ENCODE data around the gene CSNK1A1L.
"Not testable (repeated sequence)": the region's sequence is repeated elsewhere in the genome, so short reads cannot be mapped to it uniquely, and the experiment has no call there.

Gene CSNK1A1L

DNA sequence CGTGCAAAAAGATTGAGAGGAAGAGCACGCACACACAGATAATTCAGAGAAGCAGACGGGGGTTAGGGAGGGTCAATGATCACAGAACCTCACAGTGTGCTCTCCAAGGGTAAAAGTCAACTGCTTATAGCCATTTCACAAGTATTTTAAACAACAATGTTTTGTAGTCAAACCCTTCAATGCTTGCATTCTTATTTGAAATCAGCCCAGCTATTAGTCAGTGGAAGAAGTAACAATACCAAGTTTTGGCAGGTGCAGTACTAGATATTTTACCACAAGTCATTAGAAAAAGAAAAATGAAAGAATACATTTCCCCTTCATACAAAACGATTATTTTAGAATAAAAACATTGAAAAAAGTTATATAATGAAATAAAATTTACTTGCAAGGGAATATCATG lies 2.6 kb downstream of the CSNK1A1L start:
- no peak for DNase-seq

DNA sequence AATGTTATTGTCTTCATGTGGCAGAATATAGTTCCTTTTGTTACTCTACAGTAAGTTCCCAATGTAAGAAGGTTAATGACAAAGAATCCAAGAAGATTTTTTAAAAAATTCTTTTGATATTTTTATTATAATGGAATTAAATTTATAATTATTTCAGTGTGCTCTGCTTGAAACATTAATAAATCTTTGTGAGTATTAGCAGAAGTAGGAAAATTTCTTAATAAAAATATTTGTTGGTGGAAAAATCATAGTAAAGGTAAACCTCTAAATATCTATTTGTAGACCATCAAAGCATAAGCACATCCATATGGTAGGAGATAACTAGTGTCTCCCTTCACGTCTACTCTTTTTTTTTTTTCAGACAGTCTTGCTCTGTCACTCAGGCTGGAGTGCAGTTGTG lies 4.3 kb downstream of the CSNK1A1L start:
- DNase-seq: no peak

DNA sequence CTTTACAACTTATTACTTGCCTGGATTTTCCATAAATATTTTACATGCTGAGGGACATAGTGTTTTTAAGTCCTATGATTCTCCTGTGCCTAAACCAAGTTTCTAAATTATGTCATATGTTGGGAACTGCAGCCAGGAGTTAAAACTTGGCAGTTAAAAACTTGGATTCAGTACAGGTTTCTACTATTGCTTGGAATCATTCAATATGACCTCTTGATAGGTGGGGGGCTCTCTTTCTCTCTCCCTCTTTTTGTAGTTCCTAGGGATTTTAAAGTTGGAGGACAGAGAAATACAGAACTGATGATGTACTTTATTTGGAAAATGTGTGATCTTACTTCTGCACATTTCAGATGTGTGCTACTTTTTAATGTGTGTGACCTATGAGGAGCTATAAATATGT lies 4.7 kb downstream of the CSNK1A1L start:
- no peak for DNase-seq

DNA sequence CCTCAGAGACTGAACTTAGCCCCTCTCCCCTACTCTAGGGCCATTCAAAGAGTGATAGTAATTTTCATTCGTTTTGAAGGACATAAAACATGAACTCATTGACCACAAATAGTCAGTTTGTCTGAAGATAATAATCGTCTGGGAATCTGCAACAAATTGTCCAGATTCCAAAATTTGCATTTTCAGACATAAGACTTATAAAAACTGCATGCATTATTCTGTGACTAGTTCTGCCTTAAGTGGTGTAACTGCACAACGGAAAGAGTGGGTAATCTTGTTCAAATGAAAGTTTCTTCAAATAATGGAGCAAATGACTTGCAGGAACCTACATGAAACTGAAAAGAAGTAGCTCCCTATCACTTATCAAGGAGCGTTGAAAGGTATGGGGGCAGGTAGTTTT lies 8.4 kb downstream of the CSNK1A1L start:
- DNase-seq: no peak

DNA sequence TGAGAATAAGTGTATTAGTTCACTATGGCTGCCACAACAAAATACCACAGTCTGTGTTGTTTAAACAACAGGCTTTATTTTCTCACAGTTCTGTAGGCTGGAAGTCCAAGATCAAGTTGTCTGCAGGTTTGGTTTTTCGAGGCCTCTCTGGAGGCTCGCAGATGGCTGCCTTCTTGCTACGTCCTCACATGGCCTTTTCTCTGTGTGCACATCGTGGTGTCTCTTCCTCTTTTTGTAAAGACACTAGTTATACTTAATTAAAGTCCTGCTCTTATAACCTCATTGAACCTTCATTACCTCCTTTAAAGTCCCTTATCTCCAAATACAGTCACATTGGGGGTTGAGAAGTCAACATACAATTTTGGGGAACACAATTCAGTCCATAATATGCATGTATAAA lies 10.6 kb downstream of the CSNK1A1L start:
- no peak for DNase-seq

DNA sequence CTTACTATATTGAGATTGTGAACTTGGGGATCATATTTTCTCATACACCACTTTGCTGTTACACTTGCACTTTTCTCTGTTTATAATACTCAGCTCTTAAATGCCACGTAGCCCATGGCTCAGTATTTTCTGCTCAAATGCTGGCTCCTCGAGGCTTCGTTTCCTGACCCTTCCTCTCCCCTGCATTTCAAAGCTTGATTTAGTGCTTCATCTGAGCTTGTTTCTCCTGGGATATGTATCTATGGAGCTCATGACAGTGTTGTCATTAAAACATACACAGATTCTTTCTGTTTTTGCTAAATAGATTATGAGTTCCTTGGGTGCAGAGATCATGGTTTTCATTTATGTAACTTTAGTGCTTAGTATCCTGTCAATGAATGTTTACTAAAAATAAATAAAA lies 11.4 kb downstream of the CSNK1A1L start:
- no peak for DNase-seq

DNA sequence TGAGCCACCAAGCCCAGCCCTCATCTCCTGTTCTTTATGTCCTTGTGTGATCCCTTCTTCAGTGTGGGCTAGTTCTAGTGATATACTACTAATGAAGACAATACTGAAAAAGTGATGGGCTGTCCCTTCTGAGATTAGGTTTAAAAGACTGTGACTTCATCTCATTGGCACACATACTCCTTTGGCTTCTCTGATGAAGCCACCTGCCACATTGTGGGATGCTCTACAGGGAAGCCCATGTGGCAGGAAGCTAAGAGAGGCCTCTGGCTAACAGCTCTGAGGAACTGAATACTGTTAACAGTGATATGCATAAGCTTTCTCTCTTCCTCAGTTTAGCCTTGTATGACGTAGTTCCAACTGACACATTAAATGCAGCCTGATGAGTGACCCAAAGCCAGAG lies 13.6 kb downstream of the CSNK1A1L start:
- DNase-seq: no peak

DNA sequence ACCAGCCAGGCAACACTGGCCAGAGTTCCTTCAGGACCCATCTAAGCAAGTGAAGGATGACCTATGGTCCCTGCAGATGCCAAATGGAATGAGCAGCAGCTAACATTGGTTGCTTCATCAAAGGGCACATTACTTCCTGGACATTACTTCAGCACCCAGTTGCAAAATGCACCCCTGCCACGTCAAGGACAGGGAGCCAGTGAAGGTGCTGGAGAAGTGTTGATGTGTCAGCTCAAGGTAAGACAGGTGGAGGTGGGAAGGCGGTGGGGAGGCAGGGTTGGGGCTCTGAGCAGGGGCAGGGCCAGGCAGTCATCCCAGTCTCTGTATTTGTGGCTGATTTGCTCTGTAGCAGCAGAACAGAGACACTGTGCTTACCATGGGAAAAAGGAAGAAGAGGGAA lies 14.6 kb downstream of the CSNK1A1L start:
- DNase-seq: no peak

DNA sequence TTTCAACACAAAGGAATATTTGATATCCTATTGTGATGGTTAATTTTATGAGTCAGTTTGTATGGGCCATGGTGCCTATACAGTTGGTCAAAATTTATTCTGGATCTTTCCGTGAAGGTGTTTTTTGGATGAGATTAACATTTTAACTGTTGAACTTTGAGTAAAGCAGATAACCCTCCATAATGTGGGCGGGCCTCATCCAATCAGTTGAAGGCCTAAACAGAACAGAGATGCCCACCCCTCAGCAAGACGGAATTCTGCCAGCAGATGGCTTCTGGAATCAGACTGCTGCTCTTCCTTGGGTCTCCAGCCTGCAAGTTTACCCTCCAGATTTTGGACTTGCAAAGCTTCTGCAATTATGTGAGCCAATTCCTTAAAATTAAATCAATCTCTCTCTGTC lies 16.0 kb downstream of the CSNK1A1L start:
- no peak for DNase-seq

DNA sequence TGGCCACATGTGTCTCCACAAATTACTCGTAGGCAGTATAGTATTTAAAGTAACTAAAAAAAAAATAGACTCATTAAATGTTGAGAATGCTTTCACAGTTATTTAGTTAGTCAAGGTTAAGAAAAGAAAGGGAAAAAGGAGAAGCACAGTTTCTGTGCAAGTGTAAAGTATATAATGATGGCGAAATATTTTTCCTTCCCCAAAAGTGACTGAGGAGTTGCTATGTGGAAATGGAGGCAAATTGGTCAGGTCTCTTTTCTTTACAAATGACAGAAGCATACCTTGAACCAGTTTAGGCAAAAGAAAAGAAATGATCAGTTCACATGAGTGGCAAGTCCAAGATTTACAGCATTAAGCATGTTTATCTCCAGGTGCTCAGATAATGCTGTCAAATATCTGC lies 18.0 kb downstream of the CSNK1A1L start:
- DNase-seq: peak; percentile 46

DNA sequence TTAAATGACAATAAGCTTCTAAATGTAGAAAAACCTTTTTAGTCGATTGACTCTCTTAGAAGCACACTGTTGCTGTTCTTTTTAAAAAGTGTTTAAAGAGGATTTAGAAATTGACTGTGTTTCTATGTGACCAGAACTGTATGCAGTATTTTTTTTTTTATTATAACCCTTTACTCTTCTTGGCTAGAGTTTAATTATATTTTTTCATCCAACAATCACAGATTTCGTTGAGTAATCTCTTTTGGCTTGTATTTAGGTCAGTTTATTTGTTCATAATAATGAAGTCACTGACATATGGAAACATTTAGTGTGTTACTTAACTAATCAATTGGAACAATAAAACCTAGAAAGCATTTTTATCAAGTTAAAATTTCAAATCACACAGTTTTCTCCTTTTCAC lies 19.9 kb downstream of the CSNK1A1L start:
- DNase-seq: no peak

DNA sequence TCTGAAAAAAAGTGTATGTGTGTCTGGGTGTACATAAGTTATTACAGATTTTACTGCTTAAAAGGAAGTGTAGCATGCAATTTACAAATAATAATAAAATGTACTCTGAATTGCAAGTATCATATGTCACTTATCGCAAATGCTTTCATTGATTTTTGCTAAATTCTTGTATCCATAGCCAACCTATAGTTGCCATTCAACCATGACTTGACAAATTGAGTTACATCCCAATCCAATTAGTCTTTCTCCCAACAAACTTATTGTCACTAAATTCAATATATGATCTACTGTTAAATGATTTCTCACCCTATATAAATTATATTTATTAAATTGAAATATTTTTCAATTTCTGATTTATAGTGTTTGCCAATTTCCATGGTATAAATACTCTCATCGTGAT lies 28.6 kb downstream of the CSNK1A1L start:
- DNase-seq: no peak

DNA sequence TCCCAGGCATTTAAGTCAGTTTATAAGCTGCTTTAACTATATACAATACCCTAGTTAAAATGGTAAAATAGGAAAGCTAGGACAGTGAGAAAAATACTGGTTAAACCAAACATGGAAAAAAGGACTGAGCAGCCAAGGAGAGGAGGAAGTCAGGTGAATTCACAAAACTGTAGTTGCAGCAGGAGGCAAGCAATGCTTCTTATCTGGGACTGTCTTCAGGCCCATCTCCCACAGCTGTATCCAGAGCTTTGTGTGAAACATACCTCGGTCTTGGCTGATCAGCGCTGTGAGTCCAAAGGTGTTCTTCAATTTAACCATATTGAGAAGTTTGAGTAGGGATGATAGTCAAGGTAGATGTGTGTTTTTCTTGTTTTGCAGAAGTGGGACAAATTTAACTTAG lies 30.3 kb downstream of the CSNK1A1L start:
- DNase-seq: no peak

DNA sequence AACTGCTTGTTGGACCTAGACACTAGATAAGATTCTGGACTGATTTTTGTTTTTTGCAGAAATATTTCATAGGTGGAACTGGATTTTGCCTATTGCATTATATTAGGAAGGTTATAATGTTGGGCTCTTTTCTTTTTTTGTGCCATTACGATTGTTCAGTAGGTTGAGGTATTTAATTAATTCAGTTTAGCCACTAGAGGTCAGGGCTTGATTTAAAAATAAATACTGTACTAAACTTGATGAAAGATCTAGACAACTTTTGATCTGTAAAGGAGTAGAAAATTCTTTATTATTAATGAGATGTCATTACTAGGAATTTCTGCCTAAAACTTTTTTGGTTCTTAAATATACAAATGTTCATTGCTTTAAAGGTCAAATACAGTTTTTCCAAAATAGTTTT lies 30.8 kb downstream of the CSNK1A1L start:
- DNase-seq: no peak

DNA sequence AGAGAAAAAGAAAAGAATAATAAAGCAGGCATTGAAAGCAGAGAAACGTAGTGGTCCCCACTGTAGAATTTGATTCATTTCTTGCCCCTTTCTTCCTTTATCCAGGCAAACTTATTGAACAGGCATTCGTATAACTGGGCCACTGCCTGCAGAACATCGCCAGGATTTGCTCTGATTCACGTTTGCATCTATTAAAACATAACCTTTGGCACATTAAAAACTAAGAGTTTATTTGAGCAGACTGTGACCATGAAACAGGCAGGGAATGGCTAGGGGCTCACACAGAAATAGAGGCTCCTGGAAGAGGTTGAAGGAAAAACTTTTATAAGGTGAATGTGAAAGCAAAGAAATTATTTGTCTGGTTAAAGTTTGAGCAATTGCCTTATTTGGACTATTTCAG lies 33.4 kb downstream of the CSNK1A1L start:
- DNase-seq: no peak

DNA sequence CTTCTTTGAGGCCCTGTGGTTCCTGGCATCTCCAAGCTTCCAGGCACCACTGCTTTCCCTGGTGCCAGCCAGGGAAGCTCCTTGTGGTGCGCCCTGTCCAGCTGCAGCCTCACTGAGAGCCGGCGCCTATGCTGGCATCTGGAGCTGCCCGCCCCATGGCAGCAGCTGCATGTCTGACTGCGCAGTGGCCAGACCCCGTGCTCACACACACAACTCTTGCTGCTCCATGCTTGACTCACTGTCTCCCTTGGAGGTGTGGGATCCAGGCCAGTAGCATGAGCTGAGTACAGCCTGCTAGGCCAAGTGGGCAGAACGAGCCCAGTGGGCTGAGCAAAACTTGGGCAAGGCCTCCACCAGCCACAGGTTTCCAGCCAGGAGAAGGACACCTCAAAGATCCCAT lies 34.5 kb downstream of the CSNK1A1L start:
- no peak for DNase-seq

DNA sequence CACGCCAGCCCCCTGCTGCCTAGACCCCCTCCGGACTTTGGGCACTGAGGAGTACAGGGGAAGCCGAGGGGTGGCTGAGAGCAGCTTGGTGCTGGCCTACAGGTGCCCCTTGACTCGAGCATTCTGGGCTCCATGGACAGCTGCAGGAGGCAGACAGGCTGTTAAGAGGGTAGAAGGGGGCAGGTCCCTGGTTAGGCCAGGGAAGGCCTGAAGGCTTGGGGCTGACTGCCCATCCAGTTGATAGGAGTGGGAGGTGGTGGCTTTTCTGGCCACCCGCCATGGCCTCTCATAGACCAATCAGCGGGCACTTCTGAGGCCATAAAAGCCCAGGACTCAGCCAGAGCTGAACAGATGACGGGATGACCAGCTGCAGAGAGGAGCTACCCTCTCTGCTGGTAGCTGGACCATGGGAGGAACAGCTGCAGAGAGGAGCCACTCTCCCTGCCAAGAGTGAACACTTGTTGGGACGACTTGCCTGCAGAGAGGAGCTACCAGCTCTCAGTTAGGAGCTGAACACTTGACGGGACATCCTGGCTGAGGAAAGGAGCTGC lies 35.2 kb downstream of the CSNK1A1L start:
- DNase-seq: no peak

DNA sequence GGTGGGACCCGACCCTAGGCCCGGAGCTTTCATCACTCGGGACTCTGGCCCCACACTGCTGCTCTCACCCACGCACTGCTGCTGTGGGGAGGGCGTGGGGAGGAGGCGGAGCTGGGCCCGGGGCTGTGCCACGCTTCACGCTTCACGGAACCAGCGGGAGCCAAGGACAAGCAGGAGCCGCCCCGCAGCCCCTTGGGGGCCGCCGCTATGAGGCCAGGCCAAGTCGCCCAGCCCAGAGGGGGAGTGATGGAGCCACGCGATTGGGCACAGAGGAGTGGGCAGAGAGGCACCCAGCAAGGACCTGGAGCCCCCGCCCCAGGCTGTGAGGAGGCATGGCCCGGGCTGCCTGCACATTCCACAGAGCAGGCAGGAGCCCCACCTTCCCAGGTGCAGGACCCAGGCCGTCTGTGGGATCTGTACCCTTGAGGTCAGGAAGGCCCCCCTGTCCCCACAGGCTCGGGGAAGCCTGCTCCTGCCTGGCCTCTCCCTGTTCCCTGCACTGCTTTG lies 35.8 kb downstream of the CSNK1A1L start:
- DNase-seq: no peak

DNA sequence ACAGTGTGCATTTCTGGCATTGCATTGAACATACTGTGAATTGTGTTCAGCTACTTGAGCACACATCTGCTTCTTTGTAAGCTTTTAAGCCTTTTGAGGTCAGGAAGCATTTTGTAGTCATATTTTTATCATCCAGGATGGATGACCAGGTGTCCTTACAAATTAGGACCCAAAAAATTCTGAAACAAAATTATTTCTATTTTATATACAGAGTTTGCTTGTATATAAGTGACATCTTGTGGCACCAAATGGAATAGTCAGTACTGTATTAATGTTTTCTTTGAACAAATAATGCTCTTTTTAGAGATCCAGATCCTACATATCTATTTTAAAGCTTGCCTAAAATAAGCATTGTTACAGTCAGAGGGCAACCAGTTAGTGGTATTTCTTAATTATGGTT lies 36.5 kb downstream of the CSNK1A1L start:
- no peak for DNase-seq

DNA sequence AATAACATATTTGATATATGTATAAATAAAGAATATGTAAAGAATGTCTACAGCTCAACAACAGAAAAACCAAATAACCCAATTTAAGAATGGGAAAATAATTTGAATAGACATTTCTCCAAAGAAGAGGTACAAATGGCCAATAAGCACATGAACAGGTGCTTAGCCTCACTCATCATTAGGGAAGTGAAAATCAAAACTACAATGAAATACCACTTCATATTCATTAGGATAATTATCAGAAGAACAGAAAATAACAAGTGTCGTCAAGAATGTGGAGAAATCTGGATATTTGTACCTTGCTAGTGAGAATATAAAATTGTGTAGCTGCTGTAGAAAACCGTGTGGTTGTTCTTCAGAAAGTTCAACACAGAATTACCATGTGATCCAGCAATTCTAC lies 37.6 kb downstream of the CSNK1A1L start:
- DNase-seq: no peak

DNA sequence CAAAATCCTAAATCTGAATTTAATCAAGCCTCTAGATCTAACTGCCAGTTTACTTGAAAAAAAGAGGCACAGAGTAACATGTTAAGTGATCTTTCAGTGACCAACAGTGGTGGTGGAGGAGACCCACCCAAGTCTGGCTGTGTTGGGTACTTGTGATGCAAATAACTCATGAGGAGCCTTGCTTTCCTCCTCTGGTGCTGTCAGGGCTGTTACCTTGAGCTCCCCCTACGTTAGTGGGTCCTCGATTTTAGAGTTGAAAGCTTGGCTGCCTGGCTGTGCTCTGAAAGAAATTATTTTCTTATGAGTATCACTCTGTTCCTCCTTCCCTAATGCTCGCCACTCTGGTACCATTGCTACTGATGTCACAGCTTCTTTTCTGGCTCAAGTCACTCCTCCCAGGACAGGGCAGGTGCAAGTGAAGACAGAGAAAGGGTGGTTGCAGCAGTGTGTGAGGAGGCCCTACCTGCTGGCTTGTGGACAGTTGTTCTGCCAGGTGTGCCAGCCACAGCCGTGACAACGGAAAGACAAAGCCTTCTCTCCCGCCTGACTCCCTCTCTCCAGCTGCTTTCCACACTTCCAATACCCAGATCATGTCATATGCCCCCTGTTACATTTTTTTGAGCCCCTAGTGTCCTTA lies 39.5 kb downstream of the CSNK1A1L start:
- DNase-seq: no peak

DNA sequence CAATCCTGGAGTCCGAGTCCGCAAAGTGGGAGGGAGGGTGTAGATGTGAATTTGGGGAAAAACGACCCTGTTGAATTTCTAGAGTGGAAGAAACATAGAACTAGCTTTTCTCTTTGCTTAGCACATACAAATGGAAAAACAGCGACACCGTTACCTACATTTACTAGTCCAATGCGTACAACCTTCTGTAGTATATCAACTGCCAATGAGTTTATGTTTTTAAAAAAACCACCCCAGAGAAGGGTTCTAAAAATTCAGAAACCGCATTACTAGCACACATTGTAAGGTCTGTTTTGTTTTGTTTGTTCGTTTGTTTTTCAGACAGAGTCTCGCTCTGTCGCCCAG lies 45.6 kb downstream of the CSNK1A1L start:
- DNase-seq: no peak

DNA sequence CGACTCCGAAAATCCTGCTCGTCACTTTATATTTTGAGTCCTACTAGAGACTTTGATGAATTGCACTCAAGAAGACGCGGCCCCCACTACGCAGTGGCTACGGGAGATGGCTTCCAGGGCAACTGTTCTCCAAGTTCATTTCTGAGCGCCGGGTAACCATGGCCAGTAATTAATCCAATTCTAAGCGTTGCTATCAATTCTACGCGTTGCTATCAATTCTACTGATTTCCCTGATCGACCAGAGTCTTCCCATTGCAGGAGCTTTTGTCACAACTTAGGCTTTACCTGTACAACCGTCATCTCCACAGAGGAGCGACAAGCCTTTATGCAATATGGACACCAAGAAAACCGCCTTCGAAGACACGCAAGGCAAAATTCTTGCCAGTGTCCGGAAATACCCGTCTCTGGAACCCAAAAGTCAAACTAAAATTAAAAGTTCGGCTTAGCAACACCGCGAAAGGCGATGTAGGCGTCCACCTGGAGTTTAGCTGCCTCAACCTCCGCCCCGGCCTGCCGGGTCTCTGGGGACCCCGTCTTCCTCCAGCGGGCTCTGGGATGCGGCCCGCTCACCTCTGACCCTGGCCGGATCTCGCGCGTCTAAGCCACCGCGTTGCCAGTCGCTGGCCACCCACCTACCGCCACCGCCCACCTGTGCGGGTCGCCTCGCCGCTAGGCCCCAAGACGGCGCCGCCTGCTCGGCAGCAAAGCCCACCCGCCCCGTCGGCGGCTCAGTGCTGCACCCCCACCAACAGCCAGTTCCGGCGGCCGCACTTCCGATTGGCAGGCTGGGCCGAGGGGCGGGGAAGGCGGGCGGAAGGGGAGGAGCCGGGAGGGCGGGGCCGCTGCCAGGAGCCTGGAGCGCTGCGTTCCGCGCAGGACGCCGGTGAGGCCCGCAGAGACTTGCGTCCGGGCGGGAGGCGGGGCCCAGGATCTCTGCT lies 46.3 kb downstream of the CSNK1A1L start, which contains the start of gene SUPT20H:
Gene SUPT20H, minus strand, starts transcription at position 779 of the 938 bp plus-strand sequence. CDS start 8,198 bp downstream, outside the sequence.
- peak; percentile 74 for DNase-seq

DNA sequence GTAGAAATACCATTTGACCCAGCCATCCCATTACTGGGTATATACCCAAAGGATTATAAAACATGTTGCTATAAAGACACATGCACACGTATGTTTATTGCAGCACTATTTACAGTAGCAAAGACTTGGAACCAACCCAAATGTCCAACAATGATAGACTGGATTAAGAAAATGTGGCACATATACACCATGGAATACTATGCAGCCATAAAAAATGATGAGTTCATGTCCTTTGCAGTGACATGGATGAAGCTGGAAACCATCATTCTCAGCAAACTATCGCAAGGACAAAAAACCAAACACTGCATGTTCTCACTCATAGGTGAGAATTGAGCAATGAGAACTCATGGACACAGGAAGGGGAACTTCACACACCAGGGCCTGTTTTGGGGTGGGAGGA lies 49.2 kb downstream of the CSNK1A1L start:
- not testable (repeated sequence) for DNase-seq

Data from GF-D8 (cell line).